Measurements from ENCODE around the gene SMC2.
A peak's percentile ranks its signal among the peaks of the same experiment; 100 is the strongest.

Gene SMC2

GRCh38 chr9:104093647-104094533 lies at the start of gene SMC2:
Gene SMC2 (plus strand): TSS chr9:104094309. CDS start chr9:104095385, 1,076 bp downstream.
- peak; percentile 94 for DNase-seq (ENCODE audit: low spot score)

- DNase-seq (ENCODE audit: low spot score), result no peak
These were observed 25.6 kb upstream of the SMC2 start for GRCh38 chr9:104068546-104068945.

- no peak for DNase-seq (ENCODE audit: low spot score)
These were observed 24.8 kb upstream of the SMC2 start for GRCh38 chr9:104069288-104069687.

- no peak for DNase-seq (ENCODE audit: low spot score)
These were observed 22.5 kb upstream of the SMC2 start for GRCh38 chr9:104071589-104071988.

- DNase-seq (ENCODE audit: low spot score), result no peak
These were observed 20.9 kb upstream of the SMC2 start for GRCh38 chr9:104073098-104073769.

GRCh38 chr9:104073770-104074133 lies 20.4 kb upstream of the SMC2 start:
- no peak for DNase-seq (ENCODE audit: low spot score)

GRCh38 chr9:104074876-104075275 lies 19.2 kb upstream of the SMC2 start:
- DNase-seq (ENCODE audit: low spot score), result no peak

- DNase-seq (ENCODE audit: low spot score), result peak; percentile 16
These were observed 18.0 kb upstream of the SMC2 start for GRCh38 chr9:104075801-104076753.

- no peak for DNase-seq (ENCODE audit: low spot score)
These were observed 15.5 kb upstream of the SMC2 start for GRCh38 chr9:104078596-104078995.

- DNase-seq (ENCODE audit: low spot score), result no peak
These were observed 13.1 kb upstream of the SMC2 start for GRCh38 chr9:104080983-104081382.

GRCh38 chr9:104082168-104082567 lies 11.9 kb upstream of the SMC2 start:
- DNase-seq (ENCODE audit: low spot score), result no peak

- no peak for DNase-seq (ENCODE audit: low spot score)
These were observed 8.6 kb upstream of the SMC2 start for GRCh38 chr9:104085525-104085924.

- DNase-seq (ENCODE audit: low spot score), result peak; percentile 7
These were observed 6.2 kb upstream of the SMC2 start for GRCh38 chr9:104087894-104088293.

GRCh38 chr9:104088416-104088815 lies 5.7 kb upstream of the SMC2 start:
- no peak for DNase-seq (ENCODE audit: low spot score)

- DNase-seq (ENCODE audit: low spot score), result no peak
These were observed 3.5 kb upstream of the SMC2 start for GRCh38 chr9:104090578-104090977.

- no peak for DNase-seq (ENCODE audit: low spot score)
These were observed 3.0 kb upstream of the SMC2 start for GRCh38 chr9:104091116-104091515.

GRCh38 chr9:104091708-104092107 lies 2.4 kb upstream of the SMC2 start:
- peak; percentile 71 for DNase-seq (ENCODE audit: low spot score)

GRCh38 chr9:104092192-104092591 lies 1.9 kb upstream of the SMC2 start:
- DNase-seq (ENCODE audit: low spot score), result no peak

- DNase-seq (ENCODE audit: low spot score), result no peak
These were observed 1.1 kb upstream of the SMC2 start for GRCh38 chr9:104092875-104093600.

GRCh38 chr9:104094534-104095015 lies 466 bp downstream of the SMC2 start:
- DNase-seq (ENCODE audit: low spot score), result no peak

GRCh38 chr9:104099630-104100029 lies 5.5 kb downstream of the SMC2 start:
- DNase-seq (ENCODE audit: low spot score), result no peak
